Fibroblast of the aortic adventitia (primary cell): ENCODE measurements around the gene DDR1. TPM values are rescaled to one million over a fixed set of nuclear protein-coding genes. Genes with fewer than 3 reads are reported as not detected.

Experiments used
- DNase-seq: peaks from one replicate; pipeline ENCODE4 v3.0.0-alpha.2; 2010; ENCODE audit warnings: low read depth
- H3K4me3 ChIP-seq: 2 replicates; pipeline ENCODE4 v1.5.1; 2011; ENCODE audit warnings: low read depth, mild to moderate bottlenecking, control low read depth, low read length, moderate library complexity
- CTCF ChIP-seq: IDR thresholded peaks from 2 replicates; pipeline ENCODE4 v1.5.1; 2011; ENCODE audit warnings: mild to moderate bottlenecking, low read length, control low read depth, inconsistent platforms; ENCODE audit not compliant: insufficient read depth
- total RNA-seq: library from RNA; depleted of rRNA; stranded (reverse); fragments of >200 nt; gene quantifications from 2 replicates; pipeline ENCODE4 v1.2.3, GENCODE V29; 2012; ENCODE audit warnings: low replicate concordance

Gene DDR1
- total RNA-seq, 1 donor, result 7.7 TPM

- DNase-seq, result peak; percentile 39
- peak overlapping the region; percentile 78 for H3K4me3 ChIP-seq
- TF ChIP-seq CTCF, result no peak
Observed at GRCh38 chr6:30885999-30886896, 1.9 kb downstream of the DDR1 start.

- no peak overlapping the region for H3K4me3 ChIP-seq
- TF ChIP-seq CTCF, result no peak
- DNase-seq, result no peak
Observed at GRCh38 chr6:30886897-30887255, 2.6 kb downstream of the DDR1 start.

GRCh38 chr6:30887901-30888815, 3.8 kb downstream of the DDR1 start:
- no peak overlapping the region for H3K4me3 ChIP-seq
- no peak for TF ChIP-seq CTCF
- DNase-seq, result peak; percentile 52

- TF ChIP-seq CTCF, result no peak
- no peak overlapping the region for H3K4me3 ChIP-seq
- DNase-seq, result no peak
Observed at GRCh38 chr6:30888816-30889495, 4.6 kb downstream of the DDR1 start.

- H3K4me3 ChIP-seq, result no peak overlapping the region
- no peak for TF ChIP-seq CTCF
- DNase-seq, result no peak
Observed at GRCh38 chr6:30889496-30889885, 5.2 kb downstream of the DDR1 start.

- DNase-seq, result no peak
- TF ChIP-seq CTCF, result no peak
- no peak overlapping the region for H3K4me3 ChIP-seq
Observed at GRCh38 chr6:30889921-30890645, 5.8 kb downstream of the DDR1 start.
